Osteoblast (primary cell): ENCODE results near the gene MFSD6L. TPM values are rescaled to one million over a fixed set of nuclear protein-coding genes. Genes with fewer than 3 reads are reported as not detected.

Source experiments
- DNase-seq: peaks from one replicate; pipeline ENCODE4 v3.0.0; 2011; ENCODE audit warnings: low spot score, mixed read lengths; ENCODE audit not compliant: insufficient read length; ENCODE audit errors: missing footprints
- H2AFZ ChIP-seq: 2 replicates; pipeline ENCODE4 v1.6.0; 2011; ENCODE audit warnings: mild to moderate bottlenecking, low read length
- H3K27ac ChIP-seq: 2 replicates; pipeline ENCODE4 v1.5.1; 2011; ENCODE audit warnings: mild to moderate bottlenecking, low read depth, low read length, moderate library complexity
- H3K27me3 ChIP-seq: 2 replicates; pipeline ENCODE4 v1.6.0; 2012; ENCODE audit warnings: mild to moderate bottlenecking, control low read depth, inconsistent platforms, low read length, moderate library complexity; ENCODE audit not compliant: insufficient read depth
- H3K36me3 ChIP-seq: 2 replicates; pipeline ENCODE4 v1.5.1; 2011; ENCODE audit warnings: mild to moderate bottlenecking, low read length, control low read depth, moderate library complexity; ENCODE audit not compliant: insufficient read depth
- H3K4me1 ChIP-seq: 2 replicates; pipeline ENCODE4 v1.5.1; 2011; ENCODE audit warnings: mild to moderate bottlenecking, low read length, control low read depth, moderate library complexity; ENCODE audit not compliant: insufficient read depth
- H3K4me2 ChIP-seq: 2 replicates; pipeline ENCODE4 v1.6.0; 2011; ENCODE audit warnings: mild to moderate bottlenecking, low read length; ENCODE audit not compliant: insufficient read depth
- H3K4me3 ChIP-seq: fragments of 200-600 bp; sonication (generic); 3 replicates; pipeline ENCODE4 v1.5.1; 2012; ENCODE audit warnings: mild to moderate bottlenecking, low read length, inconsistent platforms; ENCODE audit not compliant: insufficient read depth
- H3K79me2 ChIP-seq: 2 replicates; pipeline ENCODE4 v1.6.0; 2012; ENCODE audit warnings: mild to moderate bottlenecking, low read length, control low read depth, inconsistent platforms; ENCODE audit not compliant: insufficient read depth
- H3K9me3 ChIP-seq: 2 replicates; pipeline ENCODE4 v1.5.1; 2011; ENCODE audit warnings: low read depth, low read length, control low read depth
- H4K20me1 ChIP-seq: 2 replicates; pipeline ENCODE4 v1.6.0; 2012; ENCODE audit warnings: mild to moderate bottlenecking, low read length, control low read depth; ENCODE audit not compliant: insufficient read depth
- CTCF ChIP-seq: IDR thresholded peaks from 2 replicates; pipeline ENCODE4 v1.5.1; 2011; ENCODE audit warnings: mild to moderate bottlenecking, low read depth, low read length, moderate library complexity; ENCODE audit errors: extremely low read depth
- total RNA-seq: library from RNA; depleted of rRNA; stranded (reverse); fragments of >200 nt; gene quantifications from 2 replicates; pipeline ENCODE4 v1.2.3, GENCODE V29; 2012

MFSD6L gene
- total RNA-seq, 1 donor: not detected

GRCh38 chr17:8800656-8801055 lies 1.5 kb upstream of the MFSD6L start:
- Histone ChIP-seq H3K4me2 (no peak overlapping the region), H4K20me1 (no peaks in the 10 kb centered on the region), H3K9me3 (no peaks in the 10 kb centered on the region), H3K27me3 (peaks cover 27% of the 10 kb centered on the region), H3K27ac (no peak overlapping the region), H2AFZ (no peak overlapping the region), H3K36me3 (no peaks in the 10 kb centered on the region), H3K79me2 (no peaks in the 10 kb centered on the region), H3K4me1 (no peaks in the 10 kb centered on the region), H3K4me3 (no peak overlapping the region)
- no peak for DNase-seq
- TF ChIP-seq CTCF: no peak

- no peak for TF ChIP-seq CTCF
- no peak overlapping the region for H3K4me3 ChIP-seq
- H3K9me3 ChIP-seq: no peaks in the 10 kb centered on the region
- no peaks in the 10 kb centered on the region for H3K4me1 ChIP-seq
- H4K20me1 ChIP-seq: no peaks in the 10 kb centered on the region
- no peak overlapping the region for H2AFZ ChIP-seq
- H3K4me2 ChIP-seq: no peak overlapping the region
- H3K27me3 ChIP-seq: peaks cover 27% of the 10 kb centered on the region
- no peaks in the 10 kb centered on the region for H3K79me2 ChIP-seq
- H3K27ac ChIP-seq: no peak overlapping the region
- DNase-seq: no peak
- H3K36me3 ChIP-seq: no peaks in the 10 kb centered on the region
Observed at GRCh38 chr17:8799570-8800212, 526 bp upstream of the MFSD6L start.

GRCh38 chr17:8798176-8798845 lies 854 bp downstream of the MFSD6L start:
- no peaks in the 10 kb centered on the region for H4K20me1 ChIP-seq
- H3K4me3 ChIP-seq: no peak overlapping the region
- peaks cover 27% of the 10 kb centered on the region for H3K27me3 ChIP-seq
- no peak overlapping the region for H3K4me2 ChIP-seq
- TF ChIP-seq CTCF: no peak
- no peak overlapping the region for H3K27ac ChIP-seq
- H3K4me1 ChIP-seq: no peaks in the 10 kb centered on the region
- H3K79me2 ChIP-seq: no peaks in the 10 kb centered on the region
- no peak overlapping the region for H2AFZ ChIP-seq
- H3K9me3 ChIP-seq: no peaks in the 10 kb centered on the region
- H3K36me3 ChIP-seq: no peaks in the 10 kb centered on the region
- no peak for DNase-seq

- H3K27me3 ChIP-seq: peaks cover 27% of the 10 kb centered on the region
Observed at GRCh38 chr17:8797621-8798175, 1.5 kb downstream of the MFSD6L start.

More at GRCh38 chr17:8797621-8798175, 1.5 kb downstream of the MFSD6L start:
- Histone ChIP-seq H3K9me3 (no peaks in the 10 kb centered on the region), H3K4me3 (no peak overlapping the region), H3K4me2 (no peak overlapping the region), H4K20me1 (no peaks in the 10 kb centered on the region), H3K36me3 (no peaks in the 10 kb centered on the region), H2AFZ (no peak overlapping the region), H3K27ac (no peak overlapping the region), H3K79me2 (no peaks in the 10 kb centered on the region), H3K4me1 (no peaks in the 10 kb centered on the region)
- no peak for DNase-seq
- TF ChIP-seq CTCF: no peak
